Gastroesophageal sphincter (tissue), 4 donors: ENCODE results near the gene RBM42. TPM values are rescaled to one million over a fixed set of nuclear protein-coding genes. Genes with fewer than 3 reads are reported as not detected.

Experiments
- ATAC-seq: fragments of 150-250 bp; one replicate; pipeline ENCODE4 v1.9.1; 2016; ENCODE audit warnings: mild to moderate bottlenecking, moderate library complexity
- H3K27ac ChIP-seq, 4 donors: fragments of 200-600 bp; sonication (generic) in 3 of 4; 1 replicate in 3 of 4; 2 replicates in 1 of 4; pipeline ENCODE4 v1.5.1; 2016 to 2019
- H3K27me3 ChIP-seq: fragments of 200-600 bp; sonication (generic); one replicate; pipeline ENCODE4 v1.5.1; 2019
- H3K36me3 ChIP-seq, 2 donors: fragments of 200-600 bp; sonication (generic); one replicate each; pipeline ENCODE4 v1.5.1; 2019; ENCODE audit warnings: control low read depth in 1 of 2
- H3K4me1 ChIP-seq, 3 donors: fragments of 200-600 bp; sonication (generic); 1 replicate in 2 of 3; 2 replicates in 1 of 3; pipeline ENCODE4 v1.5.1; 2016 to 2019; ENCODE audit warnings: control low read depth in 2 of 3
- H3K4me3 ChIP-seq, 2 donors: fragments of 200-600 bp; sonication (generic); one replicate each; pipeline ENCODE4 v1.5.1; 2019; ENCODE audit warnings: mild to moderate bottlenecking in 1 of 2, moderate library complexity in 1 of 2
- H3K9me3 ChIP-seq, 3 donors: fragments of 200-600 bp; sonication (generic); one replicate each; pipeline ENCODE4 v1.5.1; 2017 to 2019; ENCODE audit warnings: control low read depth in 2 of 3
- EP300 ChIP-seq: sonication (generic); formaldehyde crosslinking; IDR thresholded peaks from one replicate; pipeline ENCODE4 v1.6.1; 2017; ENCODE audit warnings: antibody characterized with exemption, mild to moderate bottlenecking
- POLR2A ChIP-seq, 2 donors: fragments of 450-650 bp; IDR thresholded peaks; one replicate each; pipeline ENCODE4 v1.6.1; 2017; ENCODE audit warnings: antibody characterized with exemption in 2 of 2, mild to moderate bottlenecking in 2 of 2, moderate library complexity in 1 of 2
- POLR2AphosphoS5 ChIP-seq: sonication (generic); formaldehyde crosslinking; IDR thresholded peaks from one replicate; pipeline ENCODE4 v1.6.1; 2017; ENCODE audit warnings: antibody characterized with exemption
- WGBS, 2 donors: methylation state at CpG; one replicate each; pipeline ENCODE4 v1.1.5; 2018; ENCODE audit warnings: low coverage in 1 of 2; 5-methylcytosine and 5-hydroxymethylcytosine counted together
- total RNA-seq, 4 donors: library from RNA; depleted of rRNA; stranded (reverse); fragments of >200 nt; gene quantifications; one replicate each; pipeline ENCODE4 v1.1.0, GENCODE V29; 2016
- TF ChIP-seq, protein P1 (sequence below), 4 experiments: fragments of 200-600 bp in 2 of 4; fragments of 450-650 bp in 2 of 4; sonication (generic) in 1 of 4; IDR thresholded peaks; one replicate each; pipeline ENCODE4 v1.5.1; 2017 to 2019; ENCODE audit warnings: antibody characterized with exemption in 4 of 4, mild to moderate bottlenecking in 2 of 4, moderate library complexity in 2 of 4

Gene RBM42
- total RNA-seq, 4 donors from 2014 or later, result 66.1 to 98.0 (median 72.8) TPM

DNA sequence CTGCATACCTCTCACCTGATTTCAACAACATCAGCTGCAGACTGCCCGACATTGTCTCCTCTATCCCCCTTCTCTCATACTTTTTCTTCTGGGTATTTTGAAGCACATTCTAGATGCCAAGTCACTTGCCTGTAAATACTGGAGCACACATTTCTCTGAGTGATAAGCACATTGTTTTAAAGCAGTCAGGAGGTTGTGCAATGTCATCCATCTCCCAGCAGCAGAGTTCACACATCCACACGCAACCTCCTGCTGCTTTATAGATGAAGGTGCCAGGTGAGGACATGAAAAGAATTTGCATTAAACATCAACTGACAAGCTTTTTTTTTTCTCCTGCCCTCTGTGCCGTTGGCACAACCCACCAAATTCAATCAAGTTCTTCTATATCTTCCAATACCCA, 43.0 kb downstream of the RBM42 start:
- ATAC-seq, result no peak
- Histone ChIP-seq H3K4me1 (peaks cover 0 to 9% (median 0%) of the 10 kb centered on the region in 3 donors), H3K36me3 (no peaks in the 10 kb centered on the region), H3K27ac (no peak overlapping the region), H3K27me3 (peaks cover 53% of the 10 kb centered on the region), H3K9me3 (no peaks in the 10 kb centered on the region), H3K4me3 (no peak overlapping the region)
- 48 to 55% methylated on average over 3 of the region's 3 CpGs for WGBS, 2 donors
- TF ChIP-seq POLR2AphosphoS5, result no peak
- no peak for TF ChIP-seq POLR2A (IDR thresholded peaks at IDR 0.05)
- TF ChIP-seq, protein P1, sequence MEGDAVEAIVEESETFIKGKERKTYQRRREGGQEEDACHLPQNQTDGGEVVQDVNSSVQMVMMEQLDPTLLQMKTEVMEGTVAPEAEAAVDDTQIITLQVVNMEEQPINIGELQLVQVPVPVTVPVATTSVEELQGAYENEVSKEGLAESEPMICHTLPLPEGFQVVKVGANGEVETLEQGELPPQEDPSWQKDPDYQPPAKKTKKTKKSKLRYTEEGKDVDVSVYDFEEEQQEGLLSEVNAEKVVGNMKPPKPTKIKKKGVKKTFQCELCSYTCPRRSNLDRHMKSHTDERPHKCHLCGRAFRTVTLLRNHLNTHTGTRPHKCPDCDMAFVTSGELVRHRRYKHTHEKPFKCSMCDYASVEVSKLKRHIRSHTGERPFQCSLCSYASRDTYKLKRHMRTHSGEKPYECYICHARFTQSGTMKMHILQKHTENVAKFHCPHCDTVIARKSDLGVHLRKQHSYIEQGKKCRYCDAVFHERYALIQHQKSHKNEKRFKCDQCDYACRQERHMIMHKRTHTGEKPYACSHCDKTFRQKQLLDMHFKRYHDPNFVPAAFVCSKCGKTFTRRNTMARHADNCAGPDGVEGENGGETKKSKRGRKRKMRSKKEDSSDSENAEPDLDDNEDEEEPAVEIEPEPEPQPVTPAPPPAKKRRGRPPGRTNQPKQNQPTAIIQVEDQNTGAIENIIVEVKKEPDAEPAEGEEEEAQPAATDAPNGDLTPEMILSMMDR (IDR thresholded peaks at IDR 0.05), result no peak
- TF ChIP-seq EP300, result no peak

DNA sequence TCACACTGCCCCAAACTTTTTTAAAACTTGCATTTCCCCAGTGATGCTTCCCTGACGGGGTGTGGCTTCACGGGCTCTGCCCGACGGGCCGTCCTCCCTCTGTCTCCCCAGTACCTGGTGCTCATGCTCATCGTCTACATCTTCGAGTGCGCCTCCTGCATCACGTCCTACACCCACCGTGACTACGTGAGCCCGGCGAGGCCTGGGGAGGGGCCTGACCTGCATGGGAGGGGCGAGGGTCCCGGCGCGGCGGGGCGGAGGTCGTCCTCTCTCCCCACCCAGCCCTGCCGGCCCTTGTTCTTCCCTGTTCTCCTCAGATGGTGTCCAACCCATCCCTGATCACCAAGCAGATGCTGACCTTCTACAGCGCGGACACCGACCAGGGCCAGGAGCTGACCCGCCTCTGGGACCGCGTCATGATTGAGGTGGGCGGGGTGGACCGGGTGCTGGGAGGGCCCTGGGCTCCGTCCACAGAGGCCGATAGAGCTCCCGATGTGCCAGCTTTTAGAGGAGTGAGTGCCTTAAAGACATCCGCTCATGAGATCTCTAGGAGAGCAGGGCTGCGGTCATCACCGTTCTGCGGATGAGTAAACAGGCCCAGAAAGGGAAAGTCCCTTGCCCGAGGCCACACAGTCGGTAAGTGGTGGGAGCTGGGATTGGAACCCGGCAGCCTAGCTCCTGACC, 44.4 kb downstream of the RBM42 start:
- peaks cover 66% of the 10 kb centered on the region for H3K27me3 ChIP-seq
- H3K4me1 ChIP-seq, result peaks cover 0 to 9% (median 0%) of the 10 kb centered on the region in 3 donors

DNA sequence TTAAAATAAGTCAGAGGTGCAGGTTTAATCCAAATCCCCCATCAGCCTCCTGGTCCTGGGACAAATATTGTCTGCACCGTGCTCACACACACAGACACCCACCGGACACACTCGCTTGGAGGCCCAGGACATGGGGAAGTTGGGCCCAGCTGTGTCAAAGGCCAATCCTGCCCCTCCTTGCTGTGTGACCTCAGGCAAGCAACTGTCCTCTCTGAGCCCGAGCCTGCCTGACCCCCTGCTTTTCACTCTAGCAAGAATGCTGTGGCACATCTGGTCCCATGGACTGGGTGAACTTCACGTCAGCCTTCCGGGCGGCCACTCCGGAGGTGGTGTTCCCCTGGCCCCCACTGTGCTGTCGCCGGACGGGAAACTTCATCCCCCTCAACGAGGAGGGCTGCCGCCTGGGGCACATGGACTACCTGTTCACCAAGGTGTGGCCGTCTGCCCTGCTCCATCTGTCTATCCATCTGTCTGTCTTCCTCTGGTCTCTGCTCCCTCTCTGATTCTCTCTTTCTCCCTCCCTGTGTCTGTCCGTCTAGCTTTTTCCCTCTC, 46.8 kb downstream of the RBM42 start:
- no peak for ATAC-seq
- peaks cover 0 to 9% (median 0%) of the 10 kb centered on the region in 3 donors for H3K4me1 ChIP-seq
- 65 to 80% methylated on average over 8 to 12 of the region's 15 CpGs for WGBS, 2 donors

More for the DNA sequence above, 44.4 kb downstream of the RBM42 start:
- no peak overlapping the region for H3K27ac ChIP-seq
- peak overlapping the region; percentile 2 to 42 for H3K4me3 ChIP-seq
- TF ChIP-seq, protein P1 (IDR thresholded peaks at IDR 0.05), result no peak
- no peak for TF ChIP-seq POLR2A (IDR thresholded peaks at IDR 0.05)
- no peaks in the 10 kb centered on the region for H3K9me3 ChIP-seq
- no peaks in the 10 kb centered on the region for H3K36me3 ChIP-seq
- ATAC-seq, result peak; percentile 78
- WGBS, 2 donors, result 0 to 9% methylated on average over 5 to 7 of the region's 39 CpGs

More for the DNA sequence above, 46.8 kb downstream of the RBM42 start:
- H3K36me3 ChIP-seq, result no peaks in the 10 kb centered on the region
- no peak overlapping the region for H3K4me3 ChIP-seq
- H3K9me3 ChIP-seq, result no peaks in the 10 kb centered on the region
- H3K27ac ChIP-seq, result no peak overlapping the region
- TF ChIP-seq, protein P1 (IDR thresholded peaks at IDR 0.05), result no peak
- TF ChIP-seq POLR2AphosphoS5 (no peak), EP300 (no peak), POLR2A (IDR thresholded peaks at IDR 0.05) (no peak)
- peaks cover 69% of the 10 kb centered on the region for H3K27me3 ChIP-seq

Other genes with a start within 250 kb of the RBM42 start
- gene FFAR2, start 180.8 kb upstream of the RBM42 start, total RNA-seq, result 1 to 10 TPM in 1 of 4 donors, under 1 TPM in 1, not detected in 2; 0.35 to 1.3 TPM
- not detected for gene KRTDAP, start 138.6 kb upstream of the RBM42 start, total RNA-seq
- gene DMKN, start 115.4 kb upstream of the RBM42 start, total RNA-seq, result 10 to 100 TPM in 2 of 4 donors, 1 to 10 TPM in 2; 5.6 to 20.0 (median 9.0) TPM
- 10 to 100 TPM in 1 of 4 donors, 1 to 10 TPM in 2, not detected in 1; 1.0 to 13.4 (median 1.2) TPM for gene SBSN, start 100.7 kb upstream of the RBM42 start, total RNA-seq
- not detected for gene GAPDHS, start 95.6 kb upstream of the RBM42 start, total RNA-seq
- gene TMEM147, start 83.4 kb upstream of the RBM42 start, total RNA-seq, result 10 to 100 TPM; 60.0 to 82.6 (median 64.1) TPM
- not detected for gene ATP4A, start 65.4 kb upstream of the RBM42 start, total RNA-seq
- not detected for gene PMIS2, start 42.9 kb upstream of the RBM42 start, total RNA-seq
- gene HAUS5, start 16.3 kb upstream of the RBM42 start, total RNA-seq, result 1 to 10 TPM; 3.9 to 8.7 (median 6.2) TPM
- not detected for gene ETV2, start 12.7 kb downstream of the RBM42 start, total RNA-seq
- gene COX6B1, start 19.3 kb downstream of the RBM42 start, total RNA-seq, result 100 to 1,000 TPM; 403 to 607 (median 414) TPM
- not detected for gene UPK1A, start 37.5 kb downstream of the RBM42 start, total RNA-seq
- under 1 TPM in 2 of 4 donors, not detected in 2; 0.31 TPM for gene ZBTB32, start 75.5 kb downstream of the RBM42 start, total RNA-seq
- gene KMT2B, start 89.0 kb downstream of the RBM42 start, total RNA-seq, result 10 to 100 TPM in 3 of 4 donors, 1 to 10 TPM in 1; 7.7 to 27.0 (median 17.5) TPM
- 10 to 100 TPM in 1 of 4 donors, 1 to 10 TPM in 3; 4.6 to 14.3 (median 6.7) TPM for gene IGFLR1, start 113.4 kb downstream of the RBM42 start, total RNA-seq
- gene U2AF1L4, start 116.4 kb downstream of the RBM42 start, total RNA-seq, result 10 to 100 TPM in 3 of 4 donors, 1 to 10 TPM in 1; 7.5 to 29.3 (median 23.7) TPM
- gene PSENEN, start 116.6 kb downstream of the RBM42 start, total RNA-seq, result 10 to 100 TPM; 20.4 to 35.7 (median 29.5) TPM
- gene LIN37, start 119.5 kb downstream of the RBM42 start, total RNA-seq, result 10 to 100 TPM; 14.4 to 29.4 (median 18.7) TPM
- 100 to 1,000 TPM in 2 of 4 donors, 10 to 100 TPM in 2; 44.9 to 119 (median 96.6) TPM for gene HSPB6, start 128.0 kb downstream of the RBM42 start, total RNA-seq
- 10 to 100 TPM; 10.1 to 17.1 (median 13.4) TPM for gene PROSER3, start 129.1 kb downstream of the RBM42 start, total RNA-seq
- 10 to 100 TPM in 1 of 4 donors, 1 to 10 TPM in 3; 3.1 to 22.6 (median 5.5) TPM for gene ARHGAP33, start 146.5 kb downstream of the RBM42 start, total RNA-seq
- gene PRODH2, start 183.8 kb downstream of the RBM42 start, total RNA-seq, result not detected
- gene NPHS1, start 223.5 kb downstream of the RBM42 start, total RNA-seq, result not detected
- gene KIRREL2, start 227.9 kb downstream of the RBM42 start, total RNA-seq, result not detected
- 10 to 100 TPM in 1 of 4 donors, 1 to 10 TPM in 3; 4.7 to 10.0 (median 8.8) TPM for gene APLP1, start 239.5 kb downstream of the RBM42 start, total RNA-seq